Measurements from ENCODE around the gene CYP1A2. TPM values are rescaled to one million over a fixed set of nuclear protein-coding genes. Genes with fewer than 3 reads are reported as not detected.
"Not testable (repeated sequence)": the region's sequence is repeated elsewhere in the genome, so short reads cannot be mapped to it uniquely, and the experiment has no call there.

Gene CYP1A2
- polyA plus RNA-seq, 5 donors = 0.32 to 0.46 (median 0.43) TPM

GRCh38 chr15:74738239-74738638 is 10.4 kb upstream of the CYP1A2 start:
- not testable (repeated sequence) for DNase-seq

- no peak for DNase-seq
Measured at GRCh38 chr15:74742422-74742821, 6.2 kb upstream of the CYP1A2 start.

GRCh38 chr15:74746389-74746788 is 2.3 kb upstream of the CYP1A2 start:
- no peak for DNase-seq

- DNase-seq = no peak
Measured at GRCh38 chr15:74749832-74750231, 1.2 kb downstream of the CYP1A2 start.

- DNase-seq = no peak
Measured at GRCh38 chr15:74750751-74751150, 2.1 kb downstream of the CYP1A2 start.

GRCh38 chr15:74752011-74752410 is 3.4 kb downstream of the CYP1A2 start:
- DNase-seq = no peak

GRCh38 chr15:74752531-74752930 is 3.9 kb downstream of the CYP1A2 start:
- no peak for DNase-seq

- no peak for DNase-seq
Measured at GRCh38 chr15:74754593-74755215, 6.1 kb downstream of the CYP1A2 start.

- DNase-seq = no peak
Measured at GRCh38 chr15:74758736-74759135, 10.1 kb downstream of the CYP1A2 start.

- DNase-seq = no peak
Measured at GRCh38 chr15:74762791-74763150, 14.1 kb downstream of the CYP1A2 start.

- no peak for DNase-seq
Measured at GRCh38 chr15:74763416-74763815, 14.8 kb downstream of the CYP1A2 start.

- DNase-seq = no peak
Measured at GRCh38 chr15:74767167-74768098, 18.8 kb downstream of the CYP1A2 start.

GRCh38 chr15:74768099-74768770 is 19.6 kb downstream of the CYP1A2 start:
- DNase-seq = no peak

- DNase-seq = no peak
Measured at GRCh38 chr15:74768771-74769342, 20.2 kb downstream of the CYP1A2 start.

- no peak for DNase-seq
Measured at GRCh38 chr15:74769463-74770025, 20.9 kb downstream of the CYP1A2 start.

GRCh38 chr15:74770211-74770903 is 21.7 kb downstream of the CYP1A2 start:
- DNase-seq = no peak

GRCh38 chr15:74773329-74773728 is 24.7 kb downstream of the CYP1A2 start:
- DNase-seq = no peak

GRCh38 chr15:74773731-74774252 is 25.1 kb downstream of the CYP1A2 start:
- DNase-seq = no peak

GRCh38 chr15:74775132-74775562 is 26.5 kb downstream of the CYP1A2 start:
- no peak for DNase-seq

GRCh38 chr15:74775894-74776293 is 27.2 kb downstream of the CYP1A2 start:
- DNase-seq = no peak
